Tibial artery (tissue), 4 donors: ENCODE measurements around the gene N4BP2L2.

ENCODE experiments used
- DNase-seq, 2 donors: peaks; one replicate each; pipeline ENCODE4 v3.0.0-alpha.2; 2019
- H3K27ac ChIP-seq, 2 donors: fragments of 200-600 bp; sonication (generic) in 1 of 2; 1 replicate in 1 of 2; 2 replicates in 1 of 2; pipeline ENCODE4 v1.5.1; 2018 to 2019; ENCODE audit warnings: mild to moderate bottlenecking in 1 of 2
- H3K27me3 ChIP-seq, 2 donors: fragments of 200-600 bp; sonication (generic) in 1 of 2; one replicate each; pipeline versions ENCODE4 v1.5.1 to v1.6.0; 2016 to 2019
- H3K36me3 ChIP-seq, 3 donors: fragments of 200-600 bp; sonication (generic) in 2 of 3; one replicate each; pipeline ENCODE4 v1.5.1; 2016 to 2019; ENCODE audit warnings: mild to moderate bottlenecking in 2 of 3
- H3K4me1 ChIP-seq, 4 donors: fragments of 200-600 bp; sonication (generic) in 2 of 4; 1 replicate in 3 of 4; 2 replicates in 1 of 4; pipeline ENCODE4 v1.5.1; 2016 to 2019
- H3K4me3 ChIP-seq, 2 donors: fragments of 200-600 bp; sonication (generic) in 1 of 2; 1 replicate in 1 of 2; 2 replicates in 1 of 2; pipeline ENCODE4 v1.5.1; 2018 to 2019; ENCODE audit warnings: mild to moderate bottlenecking in 2 of 2
- H3K9me3 ChIP-seq, 3 donors: fragments of 200-600 bp; sonication (generic) in 1 of 3; one replicate each; pipeline ENCODE4 v1.5.1; 2016 to 2019
- intact Hi-C: fragments of 100-400 bp; cut with DNase I; formaldehyde crosslinking; loops from one replicate; pipeline ENCODE4 v1.15.0; 2023; ENCODE audit warnings: low total_unique reads
- TF ChIP-seq, protein P1 (sequence below), 2 experiments: fragments of 200-600 bp in 1 of 2; fragments of 450-650 bp in 1 of 2; IDR thresholded peaks; one replicate each; pipeline ENCODE4 v1.5.1; 2017 to 2019; ENCODE audit warnings: antibody characterized with exemption in 2 of 2, mild to moderate bottlenecking in 1 of 2, moderate library complexity in 1 of 2

N4BP2L2 gene

DNA sequence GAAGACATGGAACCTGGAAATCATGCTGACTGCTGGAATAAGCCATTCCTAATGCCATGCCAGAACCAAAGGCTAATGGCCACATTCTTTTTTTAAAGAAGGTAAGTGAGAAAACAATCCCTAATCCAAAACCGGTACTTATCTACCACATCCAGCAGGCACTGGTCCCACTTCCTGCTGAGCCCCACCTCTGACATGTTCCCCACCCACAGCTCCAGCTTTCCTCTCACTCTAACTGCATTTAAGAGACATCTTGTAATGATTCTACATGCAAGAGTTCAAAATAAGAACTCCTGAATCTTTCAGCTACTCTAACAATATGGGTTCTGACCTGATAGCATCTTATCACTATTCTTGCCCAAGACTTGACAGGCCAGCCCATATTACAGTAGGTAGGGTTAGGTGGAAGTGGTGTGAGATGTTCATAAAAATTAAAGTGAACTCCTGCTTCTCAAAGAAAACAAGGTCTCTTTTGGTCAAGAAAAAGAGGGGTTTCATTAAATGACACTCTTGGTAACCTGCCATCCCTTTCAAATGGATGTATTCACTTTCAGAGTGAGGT lies 41.9 kb downstream of the N4BP2L2 start:
- Histone ChIP-seq H3K9me3 (no peaks in the 10 kb centered on the region), H3K27ac (no peak overlapping the region), H3K36me3 (no peaks in the 10 kb centered on the region), H3K4me3 (no peak overlapping the region), H3K4me1 (peaks cover 0 to 7% (median 3%) of the 10 kb centered on the region in 4 donors), H3K27me3 (no peaks in the 10 kb centered on the region)
- TF ChIP-seq, protein P1, sequence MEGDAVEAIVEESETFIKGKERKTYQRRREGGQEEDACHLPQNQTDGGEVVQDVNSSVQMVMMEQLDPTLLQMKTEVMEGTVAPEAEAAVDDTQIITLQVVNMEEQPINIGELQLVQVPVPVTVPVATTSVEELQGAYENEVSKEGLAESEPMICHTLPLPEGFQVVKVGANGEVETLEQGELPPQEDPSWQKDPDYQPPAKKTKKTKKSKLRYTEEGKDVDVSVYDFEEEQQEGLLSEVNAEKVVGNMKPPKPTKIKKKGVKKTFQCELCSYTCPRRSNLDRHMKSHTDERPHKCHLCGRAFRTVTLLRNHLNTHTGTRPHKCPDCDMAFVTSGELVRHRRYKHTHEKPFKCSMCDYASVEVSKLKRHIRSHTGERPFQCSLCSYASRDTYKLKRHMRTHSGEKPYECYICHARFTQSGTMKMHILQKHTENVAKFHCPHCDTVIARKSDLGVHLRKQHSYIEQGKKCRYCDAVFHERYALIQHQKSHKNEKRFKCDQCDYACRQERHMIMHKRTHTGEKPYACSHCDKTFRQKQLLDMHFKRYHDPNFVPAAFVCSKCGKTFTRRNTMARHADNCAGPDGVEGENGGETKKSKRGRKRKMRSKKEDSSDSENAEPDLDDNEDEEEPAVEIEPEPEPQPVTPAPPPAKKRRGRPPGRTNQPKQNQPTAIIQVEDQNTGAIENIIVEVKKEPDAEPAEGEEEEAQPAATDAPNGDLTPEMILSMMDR (IDR thresholded peaks at IDR 0.05), result no peak
- intact Hi-C loops, result no loop called here
- no peak for DNase-seq

DNA sequence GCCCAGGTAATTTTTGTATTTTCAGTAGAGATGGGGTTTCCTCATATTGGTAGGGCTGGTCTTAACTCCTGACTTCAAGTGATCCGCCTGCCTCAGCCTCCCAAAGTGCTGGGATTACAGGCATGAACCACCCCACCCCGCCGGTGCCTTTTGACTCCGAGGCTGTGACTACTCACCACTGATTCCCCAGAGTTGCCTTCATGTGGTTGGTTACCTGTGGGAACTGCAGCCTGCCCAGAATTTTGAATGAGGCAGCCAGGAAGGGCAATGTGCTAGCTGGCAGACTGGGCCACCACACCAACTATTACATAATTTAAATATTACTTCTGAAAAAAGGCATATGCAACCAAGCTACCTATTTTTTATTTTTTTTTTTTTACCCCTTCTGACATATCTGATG lies 42.8 kb downstream of the N4BP2L2 start:
- no peak overlapping the region for H3K4me3 ChIP-seq

DNA sequence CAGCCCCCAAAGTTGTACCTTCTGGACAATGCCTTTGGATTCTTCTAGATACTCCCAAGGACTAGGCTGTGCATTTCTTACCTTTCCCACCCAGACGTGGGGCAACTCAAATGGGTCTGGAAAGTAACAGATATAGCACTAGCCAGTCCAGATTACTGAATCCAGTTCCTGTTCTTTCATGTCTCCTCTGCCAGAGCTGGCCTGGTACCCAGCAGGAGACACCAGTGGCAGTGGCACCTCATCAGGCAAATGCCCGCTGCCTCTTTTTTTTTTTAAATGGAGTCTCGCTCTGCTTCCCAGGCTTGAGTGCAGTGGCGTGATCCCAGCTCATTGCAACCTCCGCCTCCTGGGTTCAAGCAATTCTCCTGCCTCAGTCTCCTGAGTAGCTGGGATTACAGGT lies 43.2 kb downstream of the N4BP2L2 start:
- H3K4me1 ChIP-seq, result peaks cover 0 to 7% (median 3%) of the 10 kb centered on the region in 4 donors
- TF ChIP-seq, protein P1 (IDR thresholded peaks at IDR 0.05), result no peak
- no peaks in the 10 kb centered on the region for H3K9me3 ChIP-seq
- no peaks in the 10 kb centered on the region for H3K36me3 ChIP-seq
- H3K27me3 ChIP-seq, result no peaks in the 10 kb centered on the region
- H3K27ac ChIP-seq, result no peak overlapping the region
- DNase-seq, result no peak
- intact Hi-C loops, result no loop called here
- no peak overlapping the region for H3K4me3 ChIP-seq

More for the DNA sequence above, 42.8 kb downstream of the N4BP2L2 start:
- no peak for DNase-seq
- no peaks in the 10 kb centered on the region for H3K27me3 ChIP-seq
- TF ChIP-seq, protein P1 (IDR thresholded peaks at IDR 0.05), result no peak
- intact Hi-C loops, result no loop called here
- no peaks in the 10 kb centered on the region for H3K36me3 ChIP-seq
- no peak overlapping the region for H3K27ac ChIP-seq
- peaks cover 0 to 7% (median 3%) of the 10 kb centered on the region in 4 donors for H3K4me1 ChIP-seq
- H3K9me3 ChIP-seq, result no peaks in the 10 kb centered on the region

DNA sequence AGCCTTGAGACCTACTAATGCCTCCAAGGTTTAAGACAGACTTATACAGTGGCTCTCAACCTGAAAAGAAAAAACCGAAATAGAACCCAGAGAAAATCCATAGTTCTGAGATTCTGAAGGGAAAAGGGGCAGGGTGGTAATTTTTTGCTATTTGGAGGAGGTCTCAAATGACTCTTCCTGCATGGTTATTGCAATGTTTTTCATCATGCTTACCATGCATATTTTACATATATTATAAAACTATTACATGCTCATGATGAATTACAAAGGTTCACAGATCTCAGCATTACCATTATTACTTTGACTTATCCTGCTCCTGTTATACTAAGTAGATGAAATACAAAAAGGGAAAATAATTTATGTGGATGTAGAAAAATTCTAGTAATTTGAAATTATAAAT lies 47.6 kb downstream of the N4BP2L2 start:
- Histone ChIP-seq H3K27me3 (no peaks in the 10 kb centered on the region), H3K9me3 (no peaks in the 10 kb centered on the region), H3K36me3 (peaks cover 0 to 2% (median 0%) of the 10 kb centered on the region in 3 donors), H3K27ac (no peak overlapping the region), H3K4me1 (no peaks in the 10 kb centered on the region), H3K4me3 (no peak overlapping the region)
- no peak for DNase-seq
- intact Hi-C loops, result no loop called here
- TF ChIP-seq, protein P1 (IDR thresholded peaks at IDR 0.05), result no peak

DNA sequence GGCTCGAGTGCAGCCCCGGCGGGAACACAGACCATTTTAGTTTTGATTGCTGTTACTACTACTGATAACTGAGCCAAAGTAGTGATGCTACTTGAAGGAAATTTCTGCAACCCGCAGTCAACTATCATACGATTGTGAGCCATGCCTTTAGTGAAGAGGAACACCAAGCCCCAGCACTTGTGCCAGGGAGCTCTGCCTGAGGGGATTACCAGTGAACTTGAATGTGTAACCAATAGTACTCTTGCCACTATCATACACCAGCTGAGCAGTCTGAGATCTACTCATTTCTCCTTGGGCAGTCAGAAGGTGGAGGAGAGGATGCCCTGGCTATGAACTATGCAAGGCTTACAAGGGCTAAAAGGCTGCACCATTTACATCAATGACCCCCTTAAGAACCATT lies 61.7 kb downstream of the N4BP2L2 start:
- no peak for DNase-seq
- Histone ChIP-seq H3K4me1 (peaks cover 0 to 14% (median 7%) of the 10 kb centered on the region in 4 donors), H3K27ac (no peak overlapping the region), H3K9me3 (no peaks in the 10 kb centered on the region), H3K4me3 (no peak overlapping the region), H3K36me3 (peaks cover 0 to 14% (median 0%) of the 10 kb centered on the region in 3 donors), H3K27me3 (no peaks in the 10 kb centered on the region)
- TF ChIP-seq, protein P1 (IDR thresholded peaks at IDR 0.05), result no peak
- intact Hi-C loops, result no loop called here
